NCI-H82 (cell line): ENCODE data around the gene ZNF138.
"Not testable (repeated sequence)": the region's sequence is repeated elsewhere in the genome, so short reads cannot be mapped to it uniquely, and the experiment has no call there.

Source experiments
- DNase-seq: peaks from one replicate; lab custom pipeline; 2025; lab: John Stamatoyannopoulos, UW

The ZNF138 gene

DNA sequence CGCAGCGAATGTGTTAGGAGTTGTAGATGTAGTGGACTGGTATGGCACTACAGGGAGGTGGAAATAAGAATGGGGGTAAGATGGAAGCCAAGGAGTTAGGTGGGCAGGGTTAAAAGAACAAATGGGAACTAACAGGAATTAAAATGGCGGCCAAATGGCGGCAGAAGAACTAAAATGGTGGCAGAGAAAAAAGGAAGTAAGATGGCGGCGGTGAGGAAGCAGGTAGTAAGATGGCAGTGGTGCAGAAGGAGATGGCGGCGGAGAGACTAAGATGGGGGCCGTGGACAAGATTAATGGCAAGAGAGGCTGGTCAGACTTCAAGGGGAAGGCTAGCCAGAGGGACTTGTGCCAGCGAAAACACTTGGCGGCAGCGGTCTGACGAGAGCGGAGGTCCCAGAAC is 44.5 kb downstream of the ZNF138 start:
- DNase-seq, result no peak

DNA sequence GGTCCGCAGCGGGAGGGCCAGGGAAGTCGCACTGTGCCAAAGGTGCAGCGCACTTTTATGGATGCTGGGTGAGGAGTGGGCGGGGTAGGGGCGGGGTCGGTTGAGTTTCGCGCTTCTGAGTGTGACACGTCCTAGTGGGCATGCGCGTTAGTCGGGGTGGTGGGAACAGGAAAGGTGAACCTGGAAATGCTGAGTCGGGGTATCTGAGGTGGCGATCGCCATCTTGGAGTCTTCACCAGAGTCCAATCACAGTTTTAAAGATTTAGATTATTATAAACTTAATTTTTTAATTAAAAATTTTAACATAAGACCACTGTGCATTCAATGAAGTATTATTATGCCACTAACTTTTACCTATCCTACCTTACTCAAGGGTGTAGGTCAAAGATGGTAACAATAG is 45.7 kb downstream of the ZNF138 start:
- DNase-seq, result no peak

DNA sequence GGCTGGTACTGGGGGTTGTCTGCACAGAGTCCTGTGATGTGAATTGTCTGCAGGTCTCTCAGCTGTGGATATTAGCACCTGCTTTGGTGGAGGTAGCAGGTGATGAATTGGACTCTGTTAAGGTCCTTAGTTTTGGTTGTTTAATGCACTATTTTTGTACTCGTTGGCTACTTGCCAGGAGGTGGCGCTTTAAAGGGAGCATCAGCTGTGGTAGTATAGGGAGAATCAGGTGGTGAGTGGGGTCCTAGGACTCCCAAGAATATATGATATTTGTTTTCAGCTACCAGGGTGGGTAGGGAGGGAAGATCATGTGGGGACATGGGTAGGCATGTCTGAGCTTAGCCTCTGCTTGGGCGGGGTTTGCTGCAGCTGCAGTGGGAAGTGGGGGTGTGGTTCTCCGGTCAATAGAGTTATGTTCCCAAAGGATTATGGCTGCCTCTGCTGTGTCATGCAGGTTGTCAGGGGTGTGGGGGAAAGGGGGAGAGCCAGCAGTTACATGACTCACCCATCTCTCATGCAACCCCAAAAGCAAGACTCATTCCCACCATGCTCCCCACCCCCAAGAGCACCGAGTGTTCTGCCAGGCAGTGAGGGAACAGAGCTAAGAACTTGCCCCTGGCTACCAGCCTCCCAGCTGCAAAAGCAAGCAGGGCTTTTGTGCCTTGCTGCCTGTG is 55.2 kb downstream of the ZNF138 start:
- DNase-seq, result peak; percentile 65

DNA sequence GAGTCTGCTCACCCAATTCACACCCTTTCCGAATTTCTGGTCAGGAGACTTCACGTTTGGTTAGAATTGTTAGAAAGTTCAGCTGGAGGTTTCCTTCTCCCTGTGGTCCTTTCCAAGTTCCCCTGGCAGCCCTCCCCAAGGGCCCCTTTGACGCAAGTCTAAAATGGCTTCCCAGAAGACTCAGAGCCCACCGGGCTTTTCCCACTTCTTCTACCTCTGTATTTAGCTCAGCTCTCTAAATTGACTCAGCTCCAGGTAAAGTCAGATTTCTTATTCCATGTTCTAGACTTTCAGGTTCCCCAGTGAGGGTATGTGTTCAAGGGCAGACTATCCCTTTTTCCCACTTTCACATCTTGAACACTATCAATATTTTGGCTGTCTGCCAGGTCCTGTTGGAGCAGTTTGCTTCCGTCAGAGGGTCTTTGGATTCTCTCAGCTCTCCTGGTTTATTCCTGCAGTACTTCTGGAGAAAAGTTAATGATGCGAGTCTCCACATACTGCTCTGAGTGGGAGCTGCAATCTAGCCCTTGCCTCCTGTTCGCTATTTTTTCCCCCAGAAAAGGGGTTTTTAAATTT is 55.8 kb downstream of the ZNF138 start:
- DNase-seq, result no peak

DNA sequence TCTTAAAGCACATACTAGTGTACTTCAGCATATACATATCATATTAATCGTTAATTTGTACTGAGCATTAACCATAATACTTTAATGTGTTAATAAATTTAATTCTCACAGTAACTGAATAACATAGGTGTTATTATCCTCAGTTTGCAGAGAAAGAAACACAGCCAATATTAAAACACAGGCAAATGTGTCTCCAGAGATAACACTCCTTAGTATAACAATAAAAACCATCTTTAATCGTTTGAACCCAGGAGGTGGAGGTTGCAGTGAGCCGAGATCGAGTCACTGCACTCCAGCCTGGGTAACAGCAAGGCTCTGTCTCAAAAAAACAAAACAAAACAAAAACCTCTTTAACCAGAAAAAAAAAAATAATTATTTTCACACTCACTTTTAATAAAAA is 59.5 kb downstream of the ZNF138 start:
- DNase-seq, result no peak

DNA sequence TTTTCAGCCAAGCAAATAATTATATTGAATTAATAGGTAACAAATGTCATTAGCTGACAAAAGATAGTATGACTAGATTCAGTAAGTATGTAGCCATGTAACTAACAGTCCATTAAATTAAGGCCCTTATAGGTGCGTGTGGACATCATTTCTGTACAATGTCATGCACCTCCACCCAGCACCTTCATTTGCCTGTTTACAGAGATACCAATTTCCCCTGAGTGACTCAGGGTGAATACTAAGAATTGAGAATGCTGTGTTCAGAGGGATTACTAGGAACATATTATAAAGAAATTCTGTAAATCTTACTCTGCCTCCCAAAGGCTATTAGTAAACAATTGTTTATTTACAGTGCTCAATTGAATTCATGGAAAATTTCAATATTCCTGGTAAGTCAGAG is 60.7 kb downstream of the ZNF138 start:
- DNase-seq, result no peak

DNA sequence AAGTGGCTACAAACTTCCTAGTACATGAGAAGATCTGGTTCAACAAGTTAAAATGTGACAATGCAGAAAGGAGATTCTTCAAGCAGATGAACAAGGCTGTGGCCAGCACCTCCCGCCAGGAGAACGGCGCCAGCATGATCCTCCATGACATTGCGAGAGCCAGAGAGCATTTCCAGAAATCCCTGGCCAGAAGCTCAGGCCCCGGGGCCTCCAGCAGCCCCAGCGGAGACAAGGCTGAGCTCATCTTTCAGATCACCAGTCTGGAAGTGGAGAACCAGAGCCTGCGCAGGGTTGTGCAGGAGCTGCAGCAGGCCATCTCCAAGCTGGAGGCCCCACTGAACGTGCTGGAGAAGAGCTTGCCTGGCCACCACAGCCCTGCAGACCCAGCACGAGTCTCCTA is 68.8 kb downstream of the ZNF138 start:
- no peak for DNase-seq

DNA sequence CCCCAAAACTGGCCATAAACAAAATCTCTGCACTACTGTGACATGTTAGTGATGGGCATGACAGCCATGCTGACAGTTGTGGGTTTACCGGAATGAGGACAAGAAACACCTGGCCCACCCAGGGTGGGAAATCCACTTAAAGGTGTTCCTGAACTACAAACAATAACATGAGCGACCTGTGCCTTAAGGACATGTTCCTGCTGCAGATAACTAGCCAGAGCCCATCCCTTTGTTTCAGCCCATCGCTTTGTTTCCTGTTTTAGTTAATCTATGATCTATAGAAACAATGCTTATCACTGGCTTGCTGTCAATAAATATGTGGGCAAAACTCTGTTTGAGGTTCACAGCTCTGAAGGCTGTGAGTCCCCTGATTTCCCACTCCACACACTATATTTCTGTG is 69.3 kb downstream of the ZNF138 start:
- DNase-seq, result not testable (repeated sequence)

DNA sequence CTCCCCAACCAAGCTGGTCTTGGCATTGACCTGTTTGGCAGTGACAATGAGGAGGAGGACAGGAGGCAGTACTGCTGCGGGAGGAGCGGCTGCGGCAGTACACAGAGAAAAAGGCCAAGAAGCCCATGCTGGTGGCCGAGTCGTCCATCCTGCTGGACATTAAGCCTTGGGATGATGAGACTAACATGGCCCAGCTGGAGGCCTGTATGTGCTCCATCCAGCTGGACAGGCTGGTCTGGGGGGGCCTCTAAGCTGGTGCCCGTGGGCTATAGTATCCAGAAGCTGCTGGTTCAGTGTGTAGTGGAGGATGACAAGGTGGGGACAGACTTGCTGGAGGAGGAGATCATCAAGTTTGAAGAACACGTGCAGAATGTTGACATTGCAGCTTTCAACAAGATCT is 69.7 kb downstream of the ZNF138 start:
- no peak for DNase-seq

DNA sequence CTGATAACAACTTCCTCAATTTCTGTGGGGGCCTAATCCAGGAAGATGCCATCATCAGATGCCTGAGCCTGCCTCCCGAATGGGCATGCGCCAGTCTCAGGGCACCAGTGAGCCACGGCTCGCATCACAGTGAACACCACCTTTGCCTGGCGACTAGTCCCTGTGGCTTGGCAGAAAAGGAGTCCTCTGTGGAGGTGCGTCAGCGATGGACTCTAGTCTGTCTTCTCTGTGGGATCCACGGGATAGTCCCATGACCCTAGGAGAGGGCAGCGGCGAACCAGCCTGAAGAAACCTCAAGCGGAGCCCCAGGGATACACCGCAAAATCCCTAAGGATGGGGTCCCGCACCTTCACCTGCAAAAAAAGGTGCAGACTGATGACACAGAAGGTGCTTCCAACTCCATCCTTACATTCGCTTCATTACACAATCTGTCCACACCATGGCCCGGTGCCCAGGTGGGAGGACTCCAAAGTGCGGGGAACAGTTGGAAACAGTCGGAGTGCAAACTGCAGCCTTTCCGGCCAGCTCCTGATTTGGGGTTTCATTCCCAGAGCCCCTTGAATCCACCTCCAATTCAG is 73.7 kb downstream of the ZNF138 start:
- no peak for DNase-seq

DNA sequence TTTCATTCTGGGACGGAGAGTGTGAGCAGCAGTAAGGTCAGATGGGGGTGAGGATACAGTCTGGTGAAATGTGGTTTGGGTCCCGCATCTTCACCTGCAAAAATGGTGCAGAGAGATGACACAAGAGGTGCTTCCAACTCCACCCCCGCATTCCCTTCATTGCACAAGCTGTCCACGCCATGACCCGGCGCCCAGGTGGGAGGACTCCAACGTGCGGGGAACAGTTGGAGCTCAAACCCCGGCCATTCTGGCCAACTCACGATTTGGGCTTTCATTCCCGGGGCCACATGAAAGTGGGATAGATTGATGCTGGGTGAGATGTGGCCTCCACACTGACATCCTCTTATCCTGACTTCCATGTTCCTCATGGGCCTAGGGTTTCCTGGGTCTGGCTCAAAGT is 74.3 kb downstream of the ZNF138 start:
- DNase-seq, result no peak

DNA sequence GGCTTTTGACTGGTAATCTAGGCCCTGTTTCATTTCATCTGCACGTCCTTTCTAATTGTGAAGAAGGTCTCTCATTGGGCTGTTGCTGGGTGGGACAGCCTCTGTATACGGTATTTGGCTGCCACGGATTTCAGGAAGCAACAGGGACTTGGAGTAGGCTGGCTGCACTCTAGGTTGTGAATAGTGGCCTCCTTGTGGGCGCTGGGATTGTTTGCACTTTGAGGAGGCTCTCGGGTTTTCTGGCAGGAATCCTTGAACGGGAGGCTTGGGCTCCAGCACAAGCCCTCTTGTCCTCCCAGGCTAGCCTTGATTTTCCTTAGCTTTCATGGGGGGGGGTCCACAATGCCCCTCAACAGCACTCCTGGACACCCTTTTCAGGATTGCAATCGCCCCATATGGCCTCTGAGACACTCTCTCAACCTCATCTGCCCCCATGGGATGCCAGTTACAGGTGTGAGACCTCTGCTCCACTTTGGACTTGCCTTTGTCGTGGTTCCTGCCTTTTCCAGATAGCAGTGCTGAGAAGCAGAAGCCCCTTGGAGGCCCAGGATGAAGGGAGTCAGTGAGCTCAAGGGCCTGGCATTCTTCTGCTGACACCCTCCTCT is 75.0 kb downstream of the ZNF138 start:
- DNase-seq, result no peak

DNA sequence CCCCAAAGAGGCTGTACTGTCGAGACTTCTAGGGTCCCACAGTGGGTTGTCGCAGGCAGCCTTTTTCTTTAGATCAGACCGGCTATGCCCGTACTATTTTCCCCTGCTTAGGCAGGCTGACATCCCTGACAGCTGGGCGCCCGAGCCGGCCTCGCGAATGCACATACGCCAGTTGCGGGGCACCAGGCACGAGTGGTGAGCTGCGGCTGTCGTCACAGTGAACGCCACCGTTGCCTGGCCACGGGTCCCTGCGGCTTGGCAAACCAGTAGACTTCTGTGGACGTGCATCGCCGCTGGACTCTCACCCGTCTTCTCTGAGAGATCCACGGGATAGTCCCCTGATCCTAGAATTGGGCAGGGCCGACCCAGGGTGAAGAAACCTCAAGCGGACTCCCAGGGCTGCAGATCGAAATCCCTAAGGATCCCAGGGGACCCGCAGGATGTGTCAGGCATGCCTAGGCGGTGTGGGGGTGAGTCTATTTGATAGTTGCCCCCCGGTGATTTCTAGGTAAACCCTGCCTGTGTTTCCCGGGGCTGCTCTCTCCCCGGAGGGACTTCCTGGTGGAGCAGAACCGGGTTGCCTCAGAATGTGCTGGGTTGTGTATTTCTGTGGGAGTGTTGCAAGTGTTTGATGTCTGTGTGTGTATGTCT is 75.8 kb downstream of the ZNF138 start:
- no peak for DNase-seq

DNA sequence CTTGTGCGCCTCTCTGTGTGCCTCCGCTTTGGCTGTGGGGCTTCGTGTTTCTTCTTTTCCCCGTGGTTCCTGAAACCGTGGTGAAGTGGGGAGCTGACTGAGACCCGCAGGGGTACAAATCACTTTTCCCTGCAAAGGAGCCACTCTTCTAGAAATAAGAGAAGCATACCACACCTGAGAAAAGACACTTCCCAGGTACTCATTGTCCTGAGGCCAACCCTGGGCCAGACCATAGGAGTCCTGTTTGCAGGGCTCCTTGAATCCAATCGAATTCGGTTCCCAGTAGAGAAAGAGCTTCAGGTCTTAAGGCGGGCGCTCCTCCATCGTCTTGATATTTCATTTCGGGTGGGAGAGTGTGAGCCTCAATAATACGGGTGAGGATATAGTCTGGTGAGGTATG is 76.4 kb downstream of the ZNF138 start:
- DNase-seq, result no peak

DNA sequence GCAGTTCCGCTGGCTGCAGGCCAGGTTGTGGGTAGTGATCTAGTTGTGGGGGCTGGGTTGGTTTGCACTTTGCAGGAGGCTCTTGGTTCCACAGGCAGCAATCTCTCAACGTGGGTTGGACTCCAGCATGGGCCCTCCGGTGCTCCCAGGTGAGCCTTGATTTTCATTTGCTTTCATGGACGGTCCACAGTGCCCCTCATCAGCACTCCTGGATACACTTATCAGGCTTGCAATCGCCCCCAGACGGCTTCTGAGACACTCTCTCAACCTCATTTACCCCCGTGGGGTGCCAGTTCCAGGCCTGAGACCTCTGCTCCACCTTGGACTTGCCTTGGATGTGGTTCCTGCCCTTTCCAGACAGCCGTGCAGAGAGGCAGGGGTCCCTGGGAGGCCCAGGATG is 77.5 kb downstream of the ZNF138 start:
- no peak for DNase-seq

DNA sequence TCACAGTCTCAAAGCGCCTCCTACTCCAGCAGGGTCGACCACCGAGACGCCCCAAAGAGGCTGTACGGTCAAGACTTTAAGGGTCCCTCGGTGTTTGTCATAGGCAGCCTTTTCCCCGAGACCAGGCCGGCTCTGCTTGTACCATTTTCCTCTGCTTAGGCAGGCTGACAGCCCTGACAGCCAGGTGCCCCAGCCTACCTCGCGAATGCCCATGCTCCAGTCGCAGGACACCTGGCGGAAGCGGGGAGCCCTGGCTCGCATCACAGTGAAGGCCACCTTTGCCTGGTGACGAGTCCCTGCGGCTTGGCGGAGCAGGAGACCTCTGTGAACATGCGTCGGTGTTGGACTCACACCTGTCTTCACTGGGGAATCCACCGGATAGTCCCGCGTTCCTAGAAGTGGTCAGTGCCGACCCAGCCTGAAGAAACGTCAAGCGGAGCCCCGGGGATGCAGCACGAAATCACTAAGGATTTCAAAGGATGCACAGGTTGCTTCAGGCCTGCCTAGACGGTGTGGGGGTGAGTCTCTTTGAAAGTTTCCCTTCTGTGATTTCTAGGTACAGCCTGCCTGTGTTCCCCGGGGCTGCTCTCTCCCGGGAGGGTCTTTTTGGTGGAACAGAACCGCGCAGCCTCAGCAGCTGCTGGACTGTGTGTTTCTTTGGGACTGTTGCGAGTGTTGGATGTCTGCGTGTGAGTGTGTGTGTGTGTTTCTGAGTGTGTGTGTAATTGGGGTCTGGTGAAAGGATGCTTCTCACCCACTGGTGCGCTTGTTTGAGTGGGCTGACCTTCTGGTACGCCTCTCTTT is 78.3 kb downstream of the ZNF138 start:
- DNase-seq, result no peak

DNA sequence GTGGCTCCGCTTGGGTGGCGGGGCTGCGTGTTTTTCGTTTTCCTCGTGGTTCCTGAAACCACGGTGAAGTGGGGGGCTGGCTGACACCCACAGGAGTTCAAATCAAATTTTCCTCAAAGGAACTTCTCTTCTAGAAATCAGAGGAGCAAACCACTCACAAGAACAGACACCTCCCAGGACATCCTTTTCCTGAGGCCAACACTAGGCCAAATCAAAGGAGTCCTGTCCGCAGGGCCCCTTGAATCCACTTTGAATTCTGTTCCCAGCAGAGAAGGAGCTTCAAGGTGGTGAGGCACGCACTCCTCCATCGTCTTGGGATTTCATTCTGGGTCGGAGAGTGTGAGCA is 78.9 kb downstream of the ZNF138 start:
- DNase-seq, result no peak

DNA sequence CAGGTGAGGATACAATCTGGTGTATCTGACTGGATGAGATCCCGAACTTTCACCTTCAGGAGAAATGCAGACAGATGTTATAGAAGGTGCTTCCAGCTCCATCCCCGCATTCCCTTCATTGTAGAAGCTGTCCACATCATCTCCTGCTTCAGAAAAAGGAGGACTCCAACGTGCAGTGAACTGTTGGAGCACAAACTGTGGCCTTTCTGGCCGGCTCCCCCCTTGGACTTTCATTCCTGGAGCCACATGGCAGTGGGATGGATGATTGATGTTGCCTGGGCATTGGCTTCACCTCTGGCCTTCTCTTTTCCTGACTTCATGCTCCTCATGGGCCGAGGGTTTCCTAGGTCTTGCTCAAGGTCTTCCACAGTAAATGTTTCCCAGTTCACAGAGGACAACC is 79.3 kb downstream of the ZNF138 start:
- DNase-seq, result no peak

DNA sequence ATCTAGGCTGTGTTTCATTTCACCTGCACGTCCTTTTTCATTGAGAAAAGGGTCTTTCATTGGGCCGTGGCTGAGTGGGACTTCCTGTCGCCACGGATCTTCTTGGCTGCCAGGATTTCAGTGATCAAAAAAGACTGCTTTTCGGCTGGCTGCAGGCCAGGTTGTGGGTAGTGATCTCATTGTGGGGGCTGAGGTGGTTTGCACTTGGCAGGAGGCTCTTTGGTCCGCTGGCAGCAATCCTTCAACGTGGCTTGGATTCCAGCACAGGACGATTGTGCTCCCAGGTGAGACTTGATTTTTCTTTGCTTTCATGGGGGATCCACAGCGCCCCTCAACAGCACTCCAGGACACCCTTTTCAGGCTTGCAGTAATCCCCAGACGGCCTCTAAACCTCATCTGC is 79.9 kb downstream of the ZNF138 start:
- no peak for DNase-seq

DNA sequence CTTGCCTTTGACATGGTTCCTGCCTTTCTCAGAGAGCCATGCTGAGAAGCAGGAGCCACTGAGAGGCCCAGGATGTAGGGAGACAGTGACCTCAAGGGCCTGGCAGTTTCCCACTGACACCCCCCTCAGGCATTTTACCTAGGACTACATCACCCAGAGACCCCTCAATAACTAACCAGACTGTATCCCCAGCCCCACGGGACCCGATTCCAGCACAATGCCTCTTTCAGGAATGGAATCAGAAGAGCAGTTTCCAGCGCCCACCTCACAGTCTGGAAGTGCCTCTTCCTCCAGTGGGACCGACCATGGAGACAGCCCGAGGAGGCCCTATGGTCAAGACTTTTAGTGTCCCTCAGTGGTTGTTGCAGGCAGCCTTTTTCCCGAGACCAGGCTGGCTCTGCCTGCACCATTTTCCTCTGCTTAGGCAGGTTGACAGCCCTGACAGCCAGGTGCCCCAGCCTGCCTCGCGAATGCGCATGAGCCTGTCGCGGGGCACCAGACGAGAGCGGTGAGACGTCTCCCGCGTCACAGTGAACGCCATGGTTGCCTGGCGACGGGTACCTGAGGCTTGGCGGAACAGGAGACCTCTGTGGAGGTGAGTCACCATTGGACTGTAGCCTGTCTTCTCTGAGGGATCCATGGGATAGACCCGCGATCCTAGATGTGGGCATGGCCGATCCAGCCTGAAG is 80.5 kb downstream of the ZNF138 start:
- no peak for DNase-seq

DNA sequence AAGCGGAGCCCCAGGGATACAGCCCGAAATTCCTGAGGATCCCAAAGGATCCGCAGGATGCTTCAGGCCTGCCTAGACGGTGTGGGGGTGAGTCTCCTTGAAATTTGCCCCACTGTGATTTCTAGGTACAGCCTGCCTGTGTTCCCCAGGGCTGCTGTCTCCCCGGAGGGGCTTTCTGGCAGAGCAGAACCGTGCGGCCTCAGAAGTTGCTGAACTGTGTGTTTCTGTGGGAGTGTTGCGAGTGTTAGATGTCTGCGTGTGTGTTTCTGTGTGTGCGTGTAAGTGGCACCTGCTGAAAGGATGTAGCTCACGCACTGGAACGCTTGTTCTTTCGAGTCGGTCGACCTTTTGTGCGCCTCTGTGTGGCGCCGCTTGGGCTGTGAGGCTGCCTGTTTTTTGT is 81.0 kb downstream of the ZNF138 start:
- DNase-seq, result no peak
